ENCODE measurements around the gene METTL21C. TPM values are rescaled to one million over a fixed set of nuclear protein-coding genes. Genes with fewer than 3 reads are reported as not detected.

Gene METTL21C
- polyA plus RNA-seq, 4 donors, result 0.04 TPM; not detected in 3

DNA sequence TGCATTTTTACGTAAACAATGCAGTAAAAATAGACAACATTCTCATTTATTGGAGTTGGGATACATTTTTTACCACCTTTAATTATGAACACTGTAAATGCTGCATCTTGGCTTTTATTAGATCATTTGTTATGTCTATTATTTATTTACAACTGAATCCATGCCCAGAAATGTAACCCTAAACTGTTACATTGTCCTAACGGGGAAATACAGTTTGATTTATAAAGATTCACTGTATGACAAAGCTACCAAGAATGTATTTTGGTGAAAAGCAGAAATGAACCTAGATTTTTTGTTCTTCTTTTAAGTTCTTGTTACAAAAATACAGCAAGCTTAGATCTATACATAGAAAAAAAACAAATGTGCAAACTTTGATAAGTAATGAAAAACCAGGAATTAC, 1.1 kb downstream of the METTL21C start:
- H3K36me3 ChIP-seq (ENCODE audit: control insufficient read depth in 3 of 3, insufficient read depth in 2 of 3, low read depth in 1 of 3, low read length in 3 of 3), result no peaks in the 10 kb centered on the region
- H3K4me1 ChIP-seq (ENCODE audit: control insufficient read depth in 3 of 3, insufficient read depth in 2 of 3, low read depth in 1 of 3, low read length in 2 of 3), result no peaks in the 10 kb centered on the region
- H3K27ac ChIP-seq (ENCODE audit: low read depth in 1 of 3, low read length in 2 of 3), result no peak overlapping the region
- H3K27me3 ChIP-seq (ENCODE audit: control insufficient read depth in 3 of 3, insufficient read depth in 3 of 3, low read length in 3 of 3), result peaks cover 0 to 30% (median 7%) of the 10 kb centered on the region in 3 donors
- FAIRE-seq, result no peak
- WGBS, 3 donors, result 48 to 65% (median 49%) methylated on average over 2 of the region's 2 CpGs
- peaks cover 0 to 7% of the 10 kb centered on the region in 2 donors for H3K9me3 ChIP-seq (ENCODE audit: control insufficient read depth in 2 of 2, insufficient read depth in 1 of 2, low read depth in 1 of 2, low read length in 1 of 2)
- DNase-seq, result no peak
- no peak overlapping the region for H3K4me3 ChIP-seq (ENCODE audit: low read depth in 1 of 3, low read length in 3 of 3)

- H3K36me3 ChIP-seq (ENCODE audit: control insufficient read depth in 3 of 3, insufficient read depth in 2 of 3, low read depth in 1 of 3, low read length in 3 of 3), result no peaks in the 10 kb centered on the region
- no peak for FAIRE-seq
- no peak overlapping the region for H3K27ac ChIP-seq (ENCODE audit: low read depth in 1 of 3, low read length in 2 of 3)
- DNase-seq, result no peak
- H3K27me3 ChIP-seq (ENCODE audit: control insufficient read depth in 3 of 3, insufficient read depth in 3 of 3, low read length in 3 of 3), result peaks cover 0 to 35% (median 9%) of the 10 kb centered on the region in 3 donors
- 70 to 84% (median 74%) methylated on average over 4 of the region's 4 CpGs for WGBS, 3 donors
- H3K4me3 ChIP-seq (ENCODE audit: low read depth in 1 of 3, low read length in 3 of 3), result no peak overlapping the region
- peaks cover 0 to 2% of the 10 kb centered on the region in 2 donors for H3K9me3 ChIP-seq (ENCODE audit: control insufficient read depth in 2 of 2, insufficient read depth in 1 of 2, low read depth in 1 of 2, low read length in 1 of 2)
- no peaks in the 10 kb centered on the region for H3K4me1 ChIP-seq (ENCODE audit: control insufficient read depth in 3 of 3, insufficient read depth in 2 of 3, low read depth in 1 of 3, low read length in 2 of 3)
These were observed 1.6 kb downstream of the METTL21C start for GRCh38 chr13:102693250-102693649.

- peaks cover 0 to 38% (median 9%) of the 10 kb centered on the region in 3 donors for H3K27me3 ChIP-seq (ENCODE audit: control insufficient read depth in 3 of 3, insufficient read depth in 3 of 3, low read length in 3 of 3)
- WGBS, 3 donors, result 76% methylated on average over 2 of the region's 2 CpGs
- no peak overlapping the region for H3K4me3 ChIP-seq (ENCODE audit: low read depth in 1 of 3, low read length in 3 of 3)
- H3K9me3 ChIP-seq (ENCODE audit: control insufficient read depth in 2 of 2, insufficient read depth in 1 of 2, low read depth in 1 of 2, low read length in 1 of 2), result no peaks in the 10 kb centered on the region
- H3K36me3 ChIP-seq (ENCODE audit: control insufficient read depth in 3 of 3, insufficient read depth in 2 of 3, low read depth in 1 of 3, low read length in 3 of 3), result no peaks in the 10 kb centered on the region
- FAIRE-seq (no peak), DNase-seq (no peak)
- H3K27ac ChIP-seq (ENCODE audit: low read depth in 1 of 3, low read length in 2 of 3), result no peak overlapping the region
- H3K4me1 ChIP-seq (ENCODE audit: control insufficient read depth in 3 of 3, insufficient read depth in 2 of 3, low read depth in 1 of 3, low read length in 2 of 3), result no peaks in the 10 kb centered on the region
These were observed 2.4 kb downstream of the METTL21C start for GRCh38 chr13:102692491-102692826.

GRCh38 chr13:102690883-102691282, 4.0 kb downstream of the METTL21C start:
- 91 to 94% (median 92%) methylated on average over 4 of the region's 4 CpGs for WGBS, 3 donors
- no peak overlapping the region for H3K4me3 ChIP-seq (ENCODE audit: low read depth in 1 of 3, low read length in 3 of 3)
- DNase-seq, result no peak
- FAIRE-seq, result no peak
- no peaks in the 10 kb centered on the region for H3K4me1 ChIP-seq (ENCODE audit: control insufficient read depth in 3 of 3, insufficient read depth in 2 of 3, low read depth in 1 of 3, low read length in 2 of 3)
- H3K36me3 ChIP-seq (ENCODE audit: control insufficient read depth in 3 of 3, insufficient read depth in 2 of 3, low read depth in 1 of 3, low read length in 3 of 3), result no peaks in the 10 kb centered on the region
- no peak overlapping the region for H3K27ac ChIP-seq (ENCODE audit: low read depth in 1 of 3, low read length in 2 of 3)
- H3K9me3 ChIP-seq (ENCODE audit: control insufficient read depth in 2 of 2, insufficient read depth in 1 of 2, low read depth in 1 of 2, low read length in 1 of 2), result no peaks in the 10 kb centered on the region
- H3K27me3 ChIP-seq (ENCODE audit: control insufficient read depth in 3 of 3, insufficient read depth in 3 of 3, low read length in 3 of 3), result peaks cover 0 to 35% (median 6%) of the 10 kb centered on the region in 3 donors

GRCh38 chr13:102688306-102688973, 6.4 kb downstream of the METTL21C start:
- H3K27ac ChIP-seq (ENCODE audit: low read depth in 1 of 3, low read length in 2 of 3), result no peak overlapping the region
- WGBS, 3 donors, result 53 to 74% (median 69%) methylated on average over 12 to 13 of the region's 13 CpGs
- no peaks in the 10 kb centered on the region for H3K4me1 ChIP-seq (ENCODE audit: control insufficient read depth in 3 of 3, insufficient read depth in 2 of 3, low read depth in 1 of 3, low read length in 2 of 3)
- H3K36me3 ChIP-seq (ENCODE audit: control insufficient read depth in 3 of 3, insufficient read depth in 2 of 3, low read depth in 1 of 3, low read length in 3 of 3), result no peaks in the 10 kb centered on the region
- FAIRE-seq (no peak), DNase-seq (no peak)
- H3K4me3 ChIP-seq (ENCODE audit: low read depth in 1 of 3, low read length in 3 of 3), result no peak overlapping the region
- H3K27me3 ChIP-seq (ENCODE audit: control insufficient read depth in 3 of 3, insufficient read depth in 3 of 3, low read length in 3 of 3), result peaks cover 0 to 33% (median 4%) of the 10 kb centered on the region in 3 donors
- no peaks in the 10 kb centered on the region for H3K9me3 ChIP-seq (ENCODE audit: control insufficient read depth in 2 of 2, insufficient read depth in 1 of 2, low read depth in 1 of 2, low read length in 1 of 2)

- H3K36me3 ChIP-seq (ENCODE audit: control insufficient read depth in 3 of 3, insufficient read depth in 2 of 3, low read depth in 1 of 3, low read length in 3 of 3), result no peaks in the 10 kb centered on the region
- FAIRE-seq, result no peak
- H3K4me3 ChIP-seq (ENCODE audit: low read depth in 1 of 3, low read length in 3 of 3), result no peak overlapping the region
- WGBS, 3 donors, result 76 to 82% (median 81%) methylated on average over 7 of the region's 7 CpGs
- peaks cover 0 to 25% (median 2%) of the 10 kb centered on the region in 3 donors for H3K27me3 ChIP-seq (ENCODE audit: control insufficient read depth in 3 of 3, insufficient read depth in 3 of 3, low read length in 3 of 3)
- no peak for DNase-seq
- H3K9me3 ChIP-seq (ENCODE audit: control insufficient read depth in 2 of 2, insufficient read depth in 1 of 2, low read depth in 1 of 2, low read length in 1 of 2), result no peaks in the 10 kb centered on the region
- H3K4me1 ChIP-seq (ENCODE audit: control insufficient read depth in 3 of 3, insufficient read depth in 2 of 3, low read depth in 1 of 3, low read length in 2 of 3), result no peaks in the 10 kb centered on the region
- no peak overlapping the region for H3K27ac ChIP-seq (ENCODE audit: low read depth in 1 of 3, low read length in 2 of 3)
These were observed 7.3 kb downstream of the METTL21C start for GRCh38 chr13:102687520-102687919.

DNA sequence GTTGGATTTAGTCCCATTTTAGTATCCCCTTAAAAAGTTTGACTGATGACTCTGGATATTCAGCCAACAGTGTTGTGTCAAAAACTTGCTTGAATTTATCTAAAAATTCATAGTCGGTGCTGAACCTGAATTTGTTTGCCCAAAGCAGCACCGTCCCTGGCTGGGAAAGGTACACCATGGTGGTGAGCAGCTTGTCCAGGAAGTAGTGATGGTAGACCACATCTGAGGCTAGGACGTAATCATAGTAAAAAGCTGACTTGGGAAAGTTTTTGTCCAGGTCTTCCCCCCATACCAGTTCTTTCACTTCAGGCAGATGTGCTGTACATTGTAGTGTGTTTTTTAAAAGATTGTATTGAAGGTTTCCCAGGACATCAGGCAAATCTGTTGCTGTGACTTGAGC, 8.8 kb downstream of the METTL21C start:
- H3K27me3 ChIP-seq (ENCODE audit: control insufficient read depth in 3 of 3, insufficient read depth in 3 of 3, low read length in 3 of 3), result peaks cover 0 to 15% (median 2%) of the 10 kb centered on the region in 3 donors
- H3K9me3 ChIP-seq (ENCODE audit: control insufficient read depth in 2 of 2, insufficient read depth in 1 of 2, low read depth in 1 of 2, low read length in 1 of 2), result no peaks in the 10 kb centered on the region
- FAIRE-seq (no peak), DNase-seq (peak in 1 of 2 donors; percentile 20)
- no peaks in the 10 kb centered on the region for H3K4me1 ChIP-seq (ENCODE audit: control insufficient read depth in 3 of 3, insufficient read depth in 2 of 3, low read depth in 1 of 3, low read length in 2 of 3)
- H3K27ac ChIP-seq (ENCODE audit: low read depth in 1 of 3, low read length in 2 of 3), result no peak overlapping the region
- 62 to 68% (median 68%) methylated on average over 3 of the region's 3 CpGs for WGBS, 3 donors
- H3K36me3 ChIP-seq (ENCODE audit: control insufficient read depth in 3 of 3, insufficient read depth in 2 of 3, low read depth in 1 of 3, low read length in 3 of 3), result no peaks in the 10 kb centered on the region
- H3K4me3 ChIP-seq (ENCODE audit: low read depth in 1 of 3, low read length in 3 of 3), result no peak overlapping the region

GRCh38 chr13:102683637-102684036, 11.2 kb downstream of the METTL21C start:
- H3K36me3 ChIP-seq (ENCODE audit: control insufficient read depth in 3 of 3, insufficient read depth in 2 of 3, low read depth in 1 of 3, low read length in 3 of 3), result peaks cover 0 to 2% (median 0%) of the 10 kb centered on the region in 3 donors
- no peak for DNase-seq
- WGBS, 3 donors, result 70 to 74% (median 73%) methylated on average over 2 of the region's 2 CpGs
- H3K9me3 ChIP-seq (ENCODE audit: control insufficient read depth in 2 of 2, insufficient read depth in 1 of 2, low read depth in 1 of 2, low read length in 1 of 2), result no peaks in the 10 kb centered on the region
- H3K27me3 ChIP-seq (ENCODE audit: control insufficient read depth in 3 of 3, insufficient read depth in 3 of 3, low read length in 3 of 3), result peaks cover 0 to 7% (median 2%) of the 10 kb centered on the region in 3 donors
- H3K4me3 ChIP-seq (ENCODE audit: low read depth in 1 of 3, low read length in 3 of 3), result no peak overlapping the region
- H3K27ac ChIP-seq (ENCODE audit: low read depth in 1 of 3, low read length in 2 of 3), result no peak overlapping the region
- no peak for FAIRE-seq
- H3K4me1 ChIP-seq (ENCODE audit: control insufficient read depth in 3 of 3, insufficient read depth in 2 of 3, low read depth in 1 of 3, low read length in 2 of 3), result no peaks in the 10 kb centered on the region

GRCh38 chr13:102682727-102683126, 12.1 kb downstream of the METTL21C start:
- peaks cover 0 to 4% (median 2%) of the 10 kb centered on the region in 3 donors for H3K36me3 ChIP-seq (ENCODE audit: control insufficient read depth in 3 of 3, insufficient read depth in 2 of 3, low read depth in 1 of 3, low read length in 3 of 3)
- 56 to 73% (median 63%) methylated on average over 3 of the region's 3 CpGs for WGBS, 3 donors
- H3K4me1 ChIP-seq (ENCODE audit: control insufficient read depth in 3 of 3, insufficient read depth in 2 of 3, low read depth in 1 of 3, low read length in 2 of 3), result no peaks in the 10 kb centered on the region
- no peak for DNase-seq
- no peaks in the 10 kb centered on the region for H3K27me3 ChIP-seq (ENCODE audit: control insufficient read depth in 3 of 3, insufficient read depth in 3 of 3, low read length in 3 of 3)
- no peak overlapping the region for H3K4me3 ChIP-seq (ENCODE audit: low read depth in 1 of 3, low read length in 3 of 3)
- no peaks in the 10 kb centered on the region for H3K9me3 ChIP-seq (ENCODE audit: control insufficient read depth in 2 of 2, insufficient read depth in 1 of 2, low read depth in 1 of 2, low read length in 1 of 2)
- no peak overlapping the region for H3K27ac ChIP-seq (ENCODE audit: low read depth in 1 of 3, low read length in 2 of 3)
- no peak for FAIRE-seq

Measured in small intestine (tissue), 7 donors.